Posterior cingulate gyrus (tissue), 11 donors: Measurements from ENCODE around the gene RFX4.
"Not testable (repeated sequence)": the region's sequence is repeated elsewhere in the genome, so short reads cannot be mapped to it uniquely, and the experiment has no call there.

Experiments
- DNase-seq, 10 donors: peaks; one replicate each; pipeline versions ENCODE4 v3.0.0 to v3.0.0-alpha.2; 2020 to 2021; ENCODE audit warnings: mixed read lengths in 3 of 10
- intact Hi-C: fragments of 100-400 bp; cut with DNase I; formaldehyde crosslinking; loops from one replicate; pipeline ENCODE4 v1.15.1; 2023

RFX4 gene

GRCh38 chr12:106685381-106685780 is 102.6 kb downstream of the RFX4 start:
- intact Hi-C loops: no loop called here

GRCh38 chr12:106687672-106688071 is 104.9 kb downstream of the RFX4 start:
- DNase-seq: no peak
- intact Hi-C loops: no loop called here

More at GRCh38 chr12:106685381-106685780, 102.6 kb downstream of the RFX4 start:
- DNase-seq: no peak

GRCh38 chr12:106690569-106691305 is 107.9 kb downstream of the RFX4 start:
- no peak for DNase-seq
- intact Hi-C loops: no loop called here

- DNase-seq, intact Hi-C loops: not testable (repeated sequence)
Measured at GRCh38 chr12:106692033-106692432, 109.2 kb downstream of the RFX4 start.

GRCh38 chr12:106692896-106693820 is 110.4 kb downstream of the RFX4 start:
- no peak for DNase-seq
- intact Hi-C loops: no loop called here

GRCh38 chr12:106696071-106696470 is 113.3 kb downstream of the RFX4 start:
- intact Hi-C loops: no loop called here
- DNase-seq: no peak

GRCh38 chr12:106696681-106697417 is 114.0 kb downstream of the RFX4 start:
- no peak for DNase-seq
- intact Hi-C loops: no loop called here

- no peak for DNase-seq
- intact Hi-C loops: no loop called here
Measured at GRCh38 chr12:106704081-106704480, 121.3 kb downstream of the RFX4 start.

- no peak for DNase-seq
- intact Hi-C loops: no loop called here
Measured at GRCh38 chr12:106705971-106706370, 123.2 kb downstream of the RFX4 start.

GRCh38 chr12:106709068-106709511 is 126.3 kb downstream of the RFX4 start:
- no peak for DNase-seq
- intact Hi-C loops: no loop called here

- intact Hi-C loops: no loop called here
- DNase-seq: no peak
Measured at GRCh38 chr12:106710143-106710893, 127.5 kb downstream of the RFX4 start.

- no peak for DNase-seq
- intact Hi-C loops: no loop called here
Measured at GRCh38 chr12:106711316-106711715, 128.5 kb downstream of the RFX4 start.

GRCh38 chr12:106712768-106713167 is 130.0 kb downstream of the RFX4 start:
- no peak for DNase-seq
- intact Hi-C loops: no loop called here

- no peak for DNase-seq
- intact Hi-C loops: no loop called here
Measured at GRCh38 chr12:106714926-106715325, 132.1 kb downstream of the RFX4 start.

- DNase-seq: no peak
- intact Hi-C loops: no loop called here
Measured at GRCh38 chr12:106715582-106715981, 132.8 kb downstream of the RFX4 start.

GRCh38 chr12:106717673-106718072 is 134.9 kb downstream of the RFX4 start:
- DNase-seq: no peak
- intact Hi-C loops: no loop called here

- no peak for DNase-seq
- intact Hi-C loops: no loop called here
Measured at GRCh38 chr12:106719879-106720278, 137.1 kb downstream of the RFX4 start.

- no peak for DNase-seq
- intact Hi-C loops: no loop called here
Measured at GRCh38 chr12:106720696-106721095, 137.9 kb downstream of the RFX4 start.

GRCh38 chr12:106721915-106722314 is 139.1 kb downstream of the RFX4 start:
- intact Hi-C loops: no loop called here
- no peak for DNase-seq

GRCh38 chr12:106722837-106723236 is 140.0 kb downstream of the RFX4 start:
- intact Hi-C loops: no loop called here
- DNase-seq: no peak
